ENCODE results near the gene TENM4.

The TENM4 gene

DNA sequence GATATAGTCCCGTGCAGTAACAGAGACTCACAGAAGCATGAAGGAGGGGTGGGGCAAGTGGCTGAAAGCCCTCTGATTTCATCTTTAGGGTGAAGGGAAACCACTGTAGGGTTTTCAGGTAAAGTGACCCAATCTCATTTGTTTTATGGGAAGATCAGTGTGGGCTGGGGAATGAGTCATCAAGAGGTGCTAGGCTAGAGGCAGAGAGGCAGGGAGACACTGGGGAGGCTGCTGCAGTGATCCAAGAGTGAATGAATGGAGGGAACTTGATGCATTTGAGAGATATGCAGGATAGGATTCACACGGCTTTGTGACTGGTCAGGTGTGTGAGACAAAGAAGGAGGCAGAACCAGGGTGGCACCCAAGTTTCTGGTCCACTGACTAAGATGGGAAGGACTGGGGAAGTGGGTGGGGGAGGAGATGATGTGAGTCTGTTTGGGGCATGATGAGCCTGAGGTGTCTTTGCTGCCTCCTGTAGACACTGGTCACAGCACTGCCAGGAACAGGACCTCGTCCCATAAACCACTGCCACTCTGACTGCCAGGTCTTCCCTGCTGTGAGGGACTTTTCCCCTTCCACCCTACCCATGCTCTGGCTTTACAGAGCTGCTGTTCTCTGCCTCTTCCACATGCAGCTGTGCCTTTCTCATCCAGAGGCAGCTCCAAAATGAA lies 239.0 kb downstream of the TENM4 start:
- no peak for TF ChIP-seq OSR1 (CRISPR knock-in tag; IDR thresholded peaks at IDR 0.05)
- no peak for TF ChIP-seq GLIS3 (CRISPR knock-in tag; IDR thresholded peaks at IDR 0.05)
- TF ChIP-seq, protein P1, sequence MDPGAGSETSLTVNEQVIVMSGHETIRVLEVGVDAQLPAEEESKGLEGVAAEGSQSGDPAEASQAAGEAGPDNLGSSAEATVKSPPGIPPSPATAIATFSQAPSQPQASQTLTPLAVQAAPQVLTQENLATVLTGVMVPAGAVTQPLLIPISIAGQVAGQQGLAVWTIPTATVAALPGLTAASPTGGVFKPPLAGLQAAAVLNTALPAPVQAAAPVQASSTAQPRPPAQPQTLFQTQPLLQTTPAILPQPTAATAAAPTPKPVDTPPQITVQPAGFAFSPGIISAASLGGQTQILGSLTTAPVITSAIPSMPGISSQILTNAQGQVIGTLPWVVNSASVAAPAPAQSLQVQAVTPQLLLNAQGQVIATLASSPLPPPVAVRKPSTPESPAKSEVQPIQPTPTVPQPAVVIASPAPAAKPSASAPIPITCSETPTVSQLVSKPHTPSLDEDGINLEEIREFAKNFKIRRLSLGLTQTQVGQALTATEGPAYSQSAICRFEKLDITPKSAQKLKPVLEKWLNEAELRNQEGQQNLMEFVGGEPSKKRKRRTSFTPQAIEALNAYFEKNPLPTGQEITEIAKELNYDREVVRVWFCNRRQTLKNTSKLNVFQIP (CRISPR knock-in tag; IDR thresholded peaks at IDR 0.05; ENCODE audit: borderline replicate concordance, low read depth) = no peak
- no peak for TF ChIP-seq TOX (CRISPR knock-in tag; IDR thresholded peaks at IDR 0.05; ENCODE audit: borderline replicate concordance)
- no peak for TF ChIP-seq ZFP30 (CRISPR knock-in tag; IDR thresholded peaks at IDR 0.05)
- no peak for TF ChIP-seq ZNF70 (CRISPR knock-in tag; IDR thresholded peaks at IDR 0.05)
- TF ChIP-seq, protein P2, sequence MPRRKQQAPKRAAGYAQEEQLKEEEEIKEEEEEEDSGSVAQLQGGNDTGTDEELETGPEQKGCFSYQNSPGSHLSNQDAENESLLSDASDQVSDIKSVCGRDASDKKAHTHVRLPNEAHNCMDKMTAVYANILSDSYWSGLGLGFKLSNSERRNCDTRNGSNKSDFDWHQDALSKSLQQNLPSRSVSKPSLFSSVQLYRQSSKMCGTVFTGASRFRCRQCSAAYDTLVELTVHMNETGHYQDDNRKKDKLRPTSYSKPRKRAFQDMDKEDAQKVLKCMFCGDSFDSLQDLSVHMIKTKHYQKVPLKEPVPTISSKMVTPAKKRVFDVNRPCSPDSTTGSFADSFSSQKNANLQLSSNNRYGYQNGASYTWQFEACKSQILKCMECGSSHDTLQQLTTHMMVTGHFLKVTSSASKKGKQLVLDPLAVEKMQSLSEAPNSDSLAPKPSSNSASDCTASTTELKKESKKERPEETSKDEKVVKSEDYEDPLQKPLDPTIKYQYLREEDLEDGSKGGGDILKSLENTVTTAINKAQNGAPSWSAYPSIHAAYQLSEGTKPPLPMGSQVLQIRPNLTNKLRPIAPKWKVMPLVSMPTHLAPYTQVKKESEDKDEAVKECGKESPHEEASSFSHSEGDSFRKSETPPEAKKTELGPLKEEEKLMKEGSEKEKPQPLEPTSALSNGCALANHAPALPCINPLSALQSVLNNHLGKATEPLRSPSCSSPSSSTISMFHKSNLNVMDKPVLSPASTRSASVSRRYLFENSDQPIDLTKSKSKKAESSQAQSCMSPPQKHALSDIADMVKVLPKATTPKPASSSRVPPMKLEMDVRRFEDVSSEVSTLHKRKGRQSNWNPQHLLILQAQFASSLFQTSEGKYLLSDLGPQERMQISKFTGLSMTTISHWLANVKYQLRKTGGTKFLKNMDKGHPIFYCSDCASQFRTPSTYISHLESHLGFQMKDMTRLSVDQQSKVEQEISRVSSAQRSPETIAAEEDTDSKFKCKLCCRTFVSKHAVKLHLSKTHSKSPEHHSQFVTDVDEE (CRISPR knock-in tag; IDR thresholded peaks at IDR 0.05) = no peak
- TF ChIP-seq, protein P3, sequence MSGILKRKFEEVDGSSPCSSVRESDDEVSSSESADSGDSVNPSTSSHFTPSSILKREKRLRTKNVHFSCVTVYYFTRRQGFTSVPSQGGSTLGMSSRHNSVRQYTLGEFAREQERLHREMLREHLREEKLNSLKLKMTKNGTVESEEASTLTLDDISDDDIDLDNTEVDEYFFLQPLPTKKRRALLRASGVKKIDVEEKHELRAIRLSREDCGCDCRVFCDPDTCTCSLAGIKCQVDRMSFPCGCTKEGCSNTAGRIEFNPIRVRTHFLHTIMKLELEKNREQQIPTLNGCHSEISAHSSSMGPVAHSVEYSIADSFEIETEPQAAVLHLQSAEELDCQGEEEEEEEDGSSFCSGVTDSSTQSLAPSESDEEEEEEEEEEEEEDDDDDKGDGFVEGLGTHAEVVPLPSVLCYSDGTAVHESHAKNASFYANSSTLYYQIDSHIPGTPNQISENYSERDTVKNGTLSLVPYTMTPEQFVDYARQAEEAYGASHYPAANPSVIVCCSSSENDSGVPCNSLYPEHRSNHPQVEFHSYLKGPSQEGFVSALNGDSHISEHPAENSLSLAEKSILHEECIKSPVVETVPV (CRISPR knock-in tag; IDR thresholded peaks at IDR 0.05) = no peak
- no peak for TF ChIP-seq TCF4 (CRISPR knock-in tag; IDR thresholded peaks at IDR 0.05; ENCODE audit: borderline replicate concordance)
- no peak for TF ChIP-seq CSDC2 (CRISPR knock-in tag; IDR thresholded peaks at IDR 0.05)
- no peak for TF ChIP-seq BACH2 (CRISPR knock-in tag; IDR thresholded peaks at IDR 0.05; ENCODE audit: borderline replicate concordance)
- TF ChIP-seq, protein P4, sequence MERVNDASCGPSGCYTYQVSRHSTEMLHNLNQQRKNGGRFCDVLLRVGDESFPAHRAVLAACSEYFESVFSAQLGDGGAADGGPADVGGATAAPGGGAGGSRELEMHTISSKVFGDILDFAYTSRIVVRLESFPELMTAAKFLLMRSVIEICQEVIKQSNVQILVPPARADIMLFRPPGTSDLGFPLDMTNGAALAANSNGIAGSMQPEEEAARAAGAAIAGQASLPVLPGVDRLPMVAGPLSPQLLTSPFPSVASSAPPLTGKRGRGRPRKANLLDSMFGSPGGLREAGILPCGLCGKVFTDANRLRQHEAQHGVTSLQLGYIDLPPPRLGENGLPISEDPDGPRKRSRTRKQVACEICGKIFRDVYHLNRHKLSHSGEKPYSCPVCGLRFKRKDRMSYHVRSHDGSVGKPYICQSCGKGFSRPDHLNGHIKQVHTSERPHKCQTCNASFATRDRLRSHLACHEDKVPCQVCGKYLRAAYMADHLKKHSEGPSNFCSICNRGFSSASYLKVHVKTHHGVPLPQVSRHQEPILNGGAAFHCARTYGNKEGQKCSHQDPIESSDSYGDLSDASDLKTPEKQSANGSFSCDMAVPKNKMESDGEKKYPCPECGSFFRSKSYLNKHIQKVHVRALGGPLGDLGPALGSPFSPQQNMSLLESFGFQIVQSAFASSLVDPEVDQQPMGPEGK (CRISPR knock-in tag; IDR thresholded peaks at IDR 0.05; ENCODE audit: borderline replicate concordance) = no peak
- no peak for TF ChIP-seq ZNF8 (CRISPR knock-in tag; IDR thresholded peaks at IDR 0.05)
- TF ChIP-seq ESRRG (CRISPR knock-in tag; IDR thresholded peaks at IDR 0.05) = no peak
- no peak for TF ChIP-seq ISL1 (CRISPR knock-in tag; IDR thresholded peaks at IDR 0.05)
- TF ChIP-seq ZFP3 (CRISPR knock-in tag; IDR thresholded peaks at IDR 0.05) = no peak

DNA sequence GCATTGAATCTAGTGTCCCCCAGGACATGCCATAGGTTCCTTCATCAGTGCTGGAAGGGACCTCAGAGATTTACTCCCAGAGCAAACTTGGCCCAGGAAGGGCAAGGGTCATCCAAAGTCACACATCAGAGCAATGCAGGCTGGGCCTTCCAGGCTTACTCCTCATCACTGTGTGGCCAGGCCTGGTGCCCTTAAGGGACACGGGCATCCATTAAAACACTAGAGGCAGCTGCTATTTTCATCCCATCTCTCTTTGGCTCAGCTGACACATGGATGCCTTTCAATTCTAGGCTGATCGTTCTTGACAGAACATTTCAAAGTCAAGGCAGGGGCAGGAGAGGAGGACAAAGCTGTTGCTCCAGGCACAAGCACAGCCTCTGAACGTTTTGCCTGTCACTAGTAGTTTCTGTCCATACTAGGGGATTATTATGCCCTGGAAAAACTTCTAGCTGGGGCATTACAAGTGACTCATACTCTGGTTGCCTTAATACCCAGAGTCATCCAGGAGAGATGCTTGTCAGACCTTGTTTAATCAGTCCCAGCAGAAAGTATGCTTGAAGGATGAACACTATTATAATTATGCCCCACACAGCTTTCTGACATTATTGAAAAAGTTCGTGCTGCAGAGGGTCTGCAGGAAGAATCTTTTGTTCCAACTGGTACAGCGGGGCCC lies 240.3 kb downstream of the TENM4 start:
- TF ChIP-seq RARB (CRISPR knock-in tag; IDR thresholded peaks at IDR 0.05) (no peak), OSR1 (CRISPR knock-in tag; IDR thresholded peaks at IDR 0.05) (no peak), CSDC2 (CRISPR knock-in tag; IDR thresholded peaks at IDR 0.05) (no peak), PPARA (CRISPR knock-in tag; IDR thresholded peaks at IDR 0.05; ENCODE audit: borderline replicate concordance) (no peak), TOX (CRISPR knock-in tag; IDR thresholded peaks at IDR 0.05; ENCODE audit: borderline replicate concordance) (no peak), ZC3H10 (CRISPR knock-in tag; IDR thresholded peaks at IDR 0.05) (no peak)
- no peak for ATAC-seq

More for the DNA sequence above, 239.0 kb downstream of the TENM4 start:
- ATAC-seq = no peak

DNA sequence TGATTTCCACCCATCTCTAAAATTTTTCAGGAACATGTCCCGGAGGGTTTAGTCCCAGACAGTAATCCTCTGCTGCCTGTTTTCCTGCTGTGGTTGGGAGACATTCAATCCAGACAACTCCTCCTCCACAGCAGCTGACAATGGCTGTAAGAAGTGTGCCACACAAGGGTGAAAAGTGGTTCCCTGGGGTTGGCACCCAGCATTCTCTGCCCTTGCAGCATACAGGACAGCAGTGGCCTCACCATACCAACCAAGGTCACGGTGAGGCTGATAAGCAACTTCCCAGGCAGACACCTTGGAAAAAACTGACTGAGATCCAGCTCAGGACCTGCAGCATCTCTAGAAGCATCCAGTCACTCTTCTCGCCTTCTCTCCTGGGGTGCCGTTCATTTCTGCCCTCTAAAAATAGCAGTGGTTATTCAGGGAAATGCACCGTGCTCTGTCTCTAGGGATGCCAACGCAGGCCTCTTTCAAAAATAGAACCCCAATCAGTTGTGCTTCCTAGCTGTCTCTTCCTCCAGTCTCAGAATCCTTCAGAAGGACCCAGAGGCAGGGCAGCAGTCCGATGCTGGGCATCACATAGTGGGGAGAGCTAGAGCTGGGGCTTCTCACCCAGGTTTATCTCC lies 241.0 kb downstream of the TENM4 start:
- ATAC-seq = no peak
- no peak for TF ChIP-seq ESRRG (CRISPR knock-in tag; IDR thresholded peaks at IDR 0.05)
- TF ChIP-seq TCF4 (CRISPR knock-in tag; IDR thresholded peaks at IDR 0.05; ENCODE audit: borderline replicate concordance) = no peak
- TF ChIP-seq ZC3H10 (CRISPR knock-in tag; IDR thresholded peaks at IDR 0.05) = no peak
- TF ChIP-seq, protein P2 (CRISPR knock-in tag; IDR thresholded peaks at IDR 0.05) = no peak
- no peak for TF ChIP-seq ISL1 (CRISPR knock-in tag; IDR thresholded peaks at IDR 0.05)
- TF ChIP-seq, protein P5, sequence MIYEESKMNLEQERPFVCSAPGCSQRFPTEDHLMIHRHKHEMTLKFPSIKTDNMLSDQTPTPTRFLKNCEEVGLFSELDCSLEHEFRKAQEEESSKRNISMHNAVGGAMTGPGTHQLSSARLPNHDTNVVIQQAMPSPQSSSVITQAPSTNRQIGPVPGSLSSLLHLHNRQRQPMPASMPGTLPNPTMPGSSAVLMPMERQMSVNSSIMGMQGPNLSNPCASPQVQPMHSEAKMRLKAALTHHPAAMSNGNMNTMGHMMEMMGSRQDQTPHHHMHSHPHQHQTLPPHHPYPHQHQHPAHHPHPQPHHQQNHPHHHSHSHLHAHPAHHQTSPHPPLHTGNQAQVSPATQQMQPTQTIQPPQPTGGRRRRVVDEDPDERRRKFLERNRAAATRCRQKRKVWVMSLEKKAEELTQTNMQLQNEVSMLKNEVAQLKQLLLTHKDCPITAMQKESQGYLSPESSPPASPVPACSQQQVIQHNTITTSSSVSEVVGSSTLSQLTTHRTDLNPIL (CRISPR knock-in tag; IDR thresholded peaks at IDR 0.05; ENCODE audit: low read depth) = no peak
- no peak for TF ChIP-seq TOX (CRISPR knock-in tag; IDR thresholded peaks at IDR 0.05; ENCODE audit: borderline replicate concordance)
- no peak for TF ChIP-seq ARNTL (CRISPR knock-in tag; IDR thresholded peaks at IDR 0.05; ENCODE audit: borderline replicate concordance, low read depth)
- TF ChIP-seq ZFP30 (CRISPR knock-in tag; IDR thresholded peaks at IDR 0.05) = no peak
- no peak for TF ChIP-seq CSDC2 (CRISPR knock-in tag; IDR thresholded peaks at IDR 0.05)
- no peak for TF ChIP-seq ZNF70 (CRISPR knock-in tag; IDR thresholded peaks at IDR 0.05)
- TF ChIP-seq BACH2 (CRISPR knock-in tag; IDR thresholded peaks at IDR 0.05; ENCODE audit: borderline replicate concordance) = no peak
